ENCODE measurements around the gene KRTAP9-9.
"Not testable (repeated sequence)": the region's sequence is repeated elsewhere in the genome, so short reads cannot be mapped to it uniquely, and the experiment has no call there.

The KRTAP9-9 gene

DNA sequence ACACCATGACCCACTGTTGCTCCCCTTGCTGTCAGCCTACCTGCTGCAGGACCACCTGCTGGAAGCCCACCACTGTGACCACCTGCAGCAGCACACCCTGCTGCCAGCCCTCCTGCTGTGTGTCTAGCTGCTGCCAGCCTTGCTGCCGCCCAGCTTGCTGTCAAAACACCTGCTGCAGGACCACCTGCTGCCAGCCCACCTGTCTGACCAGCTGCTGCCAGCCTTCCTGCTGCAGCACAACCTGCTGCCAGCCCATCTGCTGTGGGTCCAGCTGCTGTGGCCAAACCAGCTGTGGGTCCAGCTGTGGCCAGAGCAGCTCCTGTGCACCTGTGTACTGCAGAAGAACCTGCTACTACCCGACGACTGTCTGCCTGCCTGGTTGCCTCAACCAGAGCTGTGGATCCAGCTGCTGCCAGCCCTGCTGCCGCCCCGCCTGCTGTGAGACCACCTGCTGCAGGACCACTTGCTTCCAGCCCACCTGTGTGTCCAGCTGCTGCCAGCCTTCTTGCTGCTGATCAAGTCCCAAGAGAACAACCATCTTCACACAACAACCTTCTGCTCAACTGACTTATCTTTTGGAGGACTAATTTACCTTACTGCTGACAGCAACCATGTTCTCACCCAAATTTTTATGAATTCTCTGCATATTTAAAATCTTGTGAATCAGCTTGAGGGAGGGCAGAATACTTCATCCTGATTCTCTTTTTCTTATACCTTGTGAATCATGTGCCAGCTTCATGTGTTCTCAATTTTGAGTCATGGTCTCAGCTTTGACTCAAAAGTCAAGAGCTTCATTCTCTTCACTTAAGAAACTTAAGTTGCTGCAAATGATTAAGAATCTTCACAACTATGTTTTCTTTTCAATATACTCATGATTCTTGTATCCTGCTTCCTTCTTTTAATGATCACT lies at the start of gene KRTAP9-9:
KRTAP9-9 (plus strand) TSS at position 4 of the 910 bp plus-strand sequence.
- DNase-seq (ENCODE audit: low read depth in 2 of 2, low spot score in 1 of 2): not testable (repeated sequence)

DNA sequence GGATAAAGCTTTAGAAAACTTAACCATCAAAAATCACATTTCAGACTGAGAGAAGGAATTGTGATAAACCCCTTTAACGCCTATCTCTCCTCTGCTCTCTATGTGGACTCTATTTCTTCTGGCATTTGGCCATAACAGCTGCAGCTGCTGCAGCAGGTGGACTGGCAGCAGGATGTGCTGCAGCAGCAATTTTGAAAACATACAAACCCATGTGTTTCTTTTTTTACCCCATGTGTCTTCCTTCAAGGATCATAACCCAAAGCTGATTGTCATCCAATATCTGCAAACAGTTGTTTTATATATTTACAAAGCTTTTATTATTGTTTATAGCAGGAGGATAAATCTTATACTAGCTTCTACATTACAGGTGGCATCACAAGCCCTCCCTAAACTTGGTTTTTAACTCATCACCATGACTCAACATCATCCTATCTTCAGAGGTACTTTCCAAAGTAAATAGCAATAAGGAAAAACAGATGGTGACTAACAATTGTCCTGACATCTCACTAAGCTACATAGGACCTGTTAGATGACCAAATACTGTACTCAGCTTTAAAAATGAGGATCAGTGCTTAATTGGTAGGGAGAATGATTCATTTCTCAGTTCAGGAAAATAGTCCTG lies 43.2 kb upstream of the KRTAP9-9 start:
- no peak for DNase-seq (ENCODE audit: low read depth in 2 of 2, low spot score in 1 of 2)

DNA sequence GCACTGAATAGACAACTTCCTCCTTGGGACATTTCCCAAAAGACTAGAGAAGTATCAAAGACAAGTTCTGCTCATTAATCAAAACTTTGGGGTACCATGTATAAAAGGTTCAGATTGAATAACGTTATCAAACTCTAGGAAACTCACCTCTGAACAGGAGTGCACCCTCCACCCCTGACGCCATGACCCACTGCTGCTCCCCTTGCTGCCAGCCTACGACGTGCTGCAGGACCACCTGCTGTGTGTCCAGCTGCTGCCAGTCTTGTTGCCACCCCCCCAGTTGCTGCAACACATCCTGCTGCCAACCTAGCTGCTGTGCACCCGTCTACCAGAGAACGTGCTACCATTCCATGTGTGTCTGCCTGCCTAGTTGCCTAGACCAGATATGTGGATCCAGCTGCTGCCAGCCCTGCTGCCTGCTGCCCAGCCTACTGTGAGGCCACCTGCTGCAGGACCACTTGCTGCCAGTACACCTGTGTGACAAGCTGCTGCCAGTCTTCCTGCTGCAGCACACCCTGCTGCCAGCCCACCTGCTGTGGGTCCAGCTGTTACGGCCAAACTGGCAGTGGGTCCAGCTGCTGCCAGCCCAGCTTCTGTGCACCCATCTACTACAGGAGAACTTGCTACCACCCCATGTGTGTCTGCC lies 42.5 kb upstream of the KRTAP9-9 start:
- no peak for DNase-seq (ENCODE audit: low read depth in 2 of 2, low spot score in 1 of 2)

DNA sequence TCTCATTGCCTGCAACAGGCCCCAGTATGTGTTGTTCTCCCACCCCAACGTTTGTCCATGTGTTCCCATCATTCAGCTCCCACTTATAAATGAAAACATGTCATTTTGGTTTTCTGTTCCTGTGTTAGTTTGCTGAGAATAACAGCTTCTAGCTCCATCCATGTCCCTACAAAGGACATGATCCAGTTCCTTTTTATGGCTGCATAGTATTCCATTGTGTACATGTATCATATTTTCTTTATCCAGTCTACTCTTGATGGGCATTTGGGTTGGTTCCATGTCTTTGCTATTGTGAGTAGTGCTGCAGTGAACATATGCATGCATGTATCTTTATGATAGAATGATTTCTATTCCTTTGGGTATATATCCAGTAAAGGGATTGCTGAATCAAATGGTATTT lies 39.5 kb upstream of the KRTAP9-9 start:
- DNase-seq (ENCODE audit: low read depth in 2 of 2, low spot score in 1 of 2): no peak

DNA sequence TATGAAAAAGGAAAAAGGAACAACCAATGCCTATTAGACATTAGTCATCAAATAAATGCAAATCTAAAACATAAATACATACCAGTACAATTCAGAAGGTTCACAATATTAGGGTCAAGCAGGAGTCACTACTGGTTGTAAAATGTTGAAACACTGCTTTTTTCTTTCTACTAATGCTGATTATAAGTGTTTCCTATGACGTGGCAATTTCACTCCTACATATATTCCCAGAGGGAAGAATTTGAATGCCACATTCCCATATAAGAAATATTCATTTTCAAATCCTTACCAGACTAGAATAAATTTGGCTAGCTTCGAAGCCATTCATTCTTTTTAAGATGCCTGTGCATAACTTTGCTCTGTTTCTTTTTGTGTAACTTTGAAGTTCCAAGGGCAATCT lies 31.4 kb upstream of the KRTAP9-9 start:
- DNase-seq (ENCODE audit: low read depth in 2 of 2, low spot score in 1 of 2): no peak

DNA sequence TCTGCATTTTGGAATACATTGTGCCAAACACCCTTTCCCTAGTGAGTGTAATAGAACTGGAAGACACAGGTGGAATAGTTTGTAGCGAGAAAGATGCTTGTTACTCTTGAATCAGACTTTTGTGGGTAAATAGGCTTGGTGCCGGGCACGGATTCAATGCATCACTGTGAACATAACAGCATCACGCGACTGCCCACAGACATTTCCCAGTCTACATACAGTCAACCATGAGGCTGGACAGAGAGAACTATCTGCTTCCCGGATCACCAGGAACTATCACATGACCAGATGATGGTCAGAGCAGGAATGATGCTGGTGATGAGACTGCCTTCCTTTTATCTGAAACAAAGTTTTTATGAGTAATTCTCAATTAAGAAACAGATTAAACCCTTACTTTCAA lies 29.1 kb upstream of the KRTAP9-9 start:
- DNase-seq (ENCODE audit: low read depth in 2 of 2, low spot score in 1 of 2): no peak

DNA sequence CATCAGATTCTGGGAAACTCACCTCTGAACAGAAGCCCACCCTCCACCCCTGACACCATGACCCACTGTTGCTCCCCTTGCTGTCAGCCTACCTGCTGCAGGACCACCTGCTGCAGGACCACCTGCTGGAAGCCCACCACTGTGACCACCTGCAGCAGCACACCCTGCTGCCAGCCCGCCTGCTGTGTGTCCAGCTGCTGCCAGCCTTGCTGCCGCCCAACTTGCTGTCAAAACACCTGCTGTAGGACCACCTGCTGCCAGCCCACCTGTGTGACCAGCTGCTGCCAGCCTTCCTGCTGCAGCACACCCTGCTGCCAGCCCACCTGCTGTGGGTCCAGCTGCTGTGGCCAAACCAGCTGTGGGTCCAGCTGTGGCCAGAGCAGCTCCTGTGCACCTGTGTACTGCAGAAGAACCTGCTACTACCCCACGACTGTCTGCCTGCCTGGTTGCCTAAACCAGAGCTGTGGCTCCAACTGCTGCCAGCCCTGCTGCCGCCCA lies 28.5 kb upstream of the KRTAP9-9 start, which contains the start of gene KRTAP9-2:
KRTAP9-2 (plus strand) TSS at position 51 of the 498 bp plus-strand sequence; CDS start at position 58, 7 bp downstream.
- DNase-seq (ENCODE audit: low read depth in 2 of 2, low spot score in 1 of 2): not testable (repeated sequence)

DNA sequence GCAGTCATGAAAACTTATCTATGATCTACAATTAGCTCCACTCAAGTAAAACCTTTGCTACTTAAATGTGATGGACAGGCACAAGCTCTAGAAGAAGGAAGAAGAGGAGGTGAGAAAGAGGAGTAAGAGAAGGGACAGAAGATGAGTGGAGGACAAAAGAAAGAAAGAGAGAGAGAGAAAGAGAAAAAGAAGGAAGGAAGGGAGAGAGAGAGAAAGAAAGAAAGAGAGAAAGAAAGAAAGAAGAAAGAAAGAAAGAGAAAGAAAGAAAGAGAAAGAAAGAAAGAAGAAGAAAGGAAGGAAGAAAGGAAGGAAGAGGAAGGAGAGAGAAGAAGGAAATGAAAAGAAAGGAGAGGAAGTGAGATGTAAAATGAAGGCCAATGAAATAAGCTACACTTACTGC lies 25.1 kb upstream of the KRTAP9-9 start:
- DNase-seq (ENCODE audit: low read depth in 2 of 2, low spot score in 1 of 2): no peak

DNA sequence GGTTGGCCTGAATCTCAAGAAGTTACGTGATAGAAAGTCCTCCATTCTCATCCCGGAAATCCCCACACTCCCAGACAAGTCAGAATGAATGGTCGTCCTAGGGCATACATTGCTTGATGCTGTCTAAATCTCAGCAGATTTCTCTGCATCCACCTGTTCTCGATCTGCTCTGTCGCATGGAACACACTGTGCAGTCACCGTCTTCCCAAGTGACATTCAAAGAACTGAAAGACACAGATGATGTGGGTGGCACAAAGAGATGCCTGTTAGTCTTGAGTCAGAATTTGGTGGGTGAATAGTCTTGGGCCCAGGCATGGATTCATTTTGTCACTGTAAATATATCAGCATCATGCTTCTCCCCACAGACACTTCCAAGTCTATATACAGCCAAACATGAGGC lies 23.5 kb upstream of the KRTAP9-9 start:
- DNase-seq (ENCODE audit: low read depth in 2 of 2, low spot score in 1 of 2): no peak

DNA sequence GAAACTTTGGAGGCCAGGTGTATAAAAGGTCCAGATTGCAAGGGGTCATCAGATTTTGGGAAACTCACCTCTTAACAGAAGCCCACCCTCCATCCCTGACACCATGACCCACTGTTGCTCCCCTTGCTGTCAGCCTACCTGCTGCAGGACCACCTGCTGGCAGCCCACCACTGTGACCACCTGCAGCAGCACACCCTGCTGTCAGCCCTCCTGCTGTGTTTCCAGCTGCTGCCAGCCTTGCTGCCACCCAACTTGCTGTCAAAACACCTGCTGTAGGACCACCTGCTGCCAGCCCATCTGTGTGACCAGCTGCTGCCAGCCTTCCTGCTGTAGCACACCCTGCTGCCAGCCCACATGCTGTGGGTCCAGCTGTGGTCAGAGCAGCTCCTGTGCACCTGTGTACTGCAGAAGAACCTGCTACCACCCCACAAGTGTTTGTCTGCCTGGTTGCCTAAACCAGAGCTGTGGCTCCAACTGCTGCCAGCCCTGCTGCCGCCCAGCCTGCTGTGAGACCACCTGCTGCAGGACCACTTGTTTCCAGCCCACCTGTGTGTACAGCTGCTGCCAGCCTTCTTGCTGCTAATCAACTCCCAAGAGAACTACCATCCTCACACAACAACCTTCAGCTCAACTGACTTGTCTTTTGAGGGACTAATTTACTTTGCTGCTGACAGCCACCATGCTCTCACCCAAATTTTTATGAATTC lies 22.6 kb upstream of the KRTAP9-9 start, which contains the start of gene KRTAP9-3:
KRTAP9-3 (plus strand) TSS at position 51 of the 707 bp plus-strand sequence; CDS start at position 104, 53 bp downstream.
- not testable (repeated sequence) for DNase-seq (ENCODE audit: low read depth in 2 of 2, low spot score in 1 of 2)

DNA sequence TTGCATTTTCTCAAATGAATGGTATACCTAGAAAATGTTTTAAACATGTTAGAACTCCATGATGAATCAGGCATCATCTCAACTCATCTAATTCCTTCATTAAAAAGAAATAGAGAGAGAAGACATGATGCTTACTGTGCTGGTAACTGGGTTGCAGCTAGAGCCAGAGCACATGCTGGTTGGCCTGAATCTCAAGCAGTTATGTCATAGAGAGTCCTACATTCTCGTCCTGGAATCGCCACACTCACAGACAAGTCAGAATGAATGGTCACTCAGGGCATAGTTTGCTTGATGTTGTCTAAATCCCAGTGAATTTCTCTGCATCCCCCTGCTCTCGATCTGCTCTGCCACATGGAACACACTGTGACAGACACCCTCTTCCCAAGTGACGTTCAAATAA lies 18.1 kb upstream of the KRTAP9-9 start:
- DNase-seq (ENCODE audit: low read depth in 2 of 2, low spot score in 1 of 2): not testable (repeated sequence)

DNA sequence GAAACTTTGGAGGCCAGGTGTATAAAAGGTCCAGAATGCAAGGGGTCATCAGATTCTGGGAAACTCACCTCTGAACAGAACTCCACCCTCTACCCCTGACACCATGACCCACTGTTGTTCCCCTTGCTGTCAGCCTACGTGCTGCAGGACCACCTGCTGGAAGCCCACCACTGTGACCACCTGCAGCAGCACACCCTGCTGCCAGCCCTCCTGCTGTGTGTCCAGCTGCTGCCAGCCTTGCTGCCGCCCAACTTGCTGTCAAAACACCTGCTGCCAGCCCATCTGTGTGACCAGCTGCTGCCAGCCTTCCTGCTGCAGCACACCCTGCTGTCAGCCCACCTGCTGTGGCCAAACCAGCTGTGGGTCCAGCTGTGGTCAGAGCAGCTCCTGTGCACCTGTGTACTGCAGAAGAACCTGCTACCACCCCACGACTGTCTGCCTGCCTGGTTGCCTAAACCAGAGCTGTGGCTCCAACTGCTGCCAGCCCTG lies 17.2 kb upstream of the KRTAP9-9 start, which contains the start of gene KRTAP9-8:
KRTAP9-8 (plus strand) TSS at position 51 of the 489 bp plus-strand sequence; CDS start at position 104, 53 bp downstream.
- not testable (repeated sequence) for DNase-seq (ENCODE audit: low read depth in 2 of 2, low spot score in 1 of 2)

DNA sequence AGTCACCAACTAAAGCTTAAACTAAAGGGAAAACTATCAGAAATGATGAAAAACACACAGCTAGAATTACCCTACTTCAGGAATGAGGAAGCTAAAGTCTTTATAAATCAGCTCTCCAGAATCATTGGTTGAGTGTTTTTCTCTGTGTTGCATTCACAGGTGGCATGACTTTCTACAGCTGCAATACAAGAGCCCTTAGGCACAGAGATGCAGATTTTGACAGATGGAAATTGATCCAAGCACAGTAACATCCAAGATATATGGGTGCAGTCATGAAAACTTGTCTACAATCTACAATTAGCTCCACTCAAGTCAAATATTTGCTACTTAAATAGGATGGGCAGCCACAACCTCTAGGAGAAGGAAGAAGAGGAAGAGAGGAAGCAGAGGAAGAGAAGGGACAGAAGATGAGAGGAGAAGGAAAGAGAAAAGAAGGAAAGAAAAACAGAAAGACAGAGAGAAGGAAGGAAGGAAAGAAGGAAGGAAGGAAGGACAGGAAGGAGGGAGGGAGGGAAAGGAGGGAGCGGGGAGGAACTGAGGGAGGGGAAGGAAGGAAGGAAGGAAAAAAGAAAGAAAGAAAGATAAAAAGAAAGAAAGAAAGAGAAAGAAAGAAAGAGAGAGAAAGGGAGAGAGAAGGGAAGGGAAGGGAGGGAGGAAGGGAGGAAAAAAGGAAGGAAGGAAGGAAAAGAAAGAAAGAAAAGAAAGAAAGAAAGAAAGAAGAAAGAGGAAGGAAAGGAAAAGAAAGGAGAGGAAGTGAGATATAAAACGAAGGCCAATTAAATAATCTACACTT lies 8.0 kb upstream of the KRTAP9-9 start:
- not testable (repeated sequence) for DNase-seq (ENCODE audit: low read depth in 2 of 2, low spot score in 1 of 2)

DNA sequence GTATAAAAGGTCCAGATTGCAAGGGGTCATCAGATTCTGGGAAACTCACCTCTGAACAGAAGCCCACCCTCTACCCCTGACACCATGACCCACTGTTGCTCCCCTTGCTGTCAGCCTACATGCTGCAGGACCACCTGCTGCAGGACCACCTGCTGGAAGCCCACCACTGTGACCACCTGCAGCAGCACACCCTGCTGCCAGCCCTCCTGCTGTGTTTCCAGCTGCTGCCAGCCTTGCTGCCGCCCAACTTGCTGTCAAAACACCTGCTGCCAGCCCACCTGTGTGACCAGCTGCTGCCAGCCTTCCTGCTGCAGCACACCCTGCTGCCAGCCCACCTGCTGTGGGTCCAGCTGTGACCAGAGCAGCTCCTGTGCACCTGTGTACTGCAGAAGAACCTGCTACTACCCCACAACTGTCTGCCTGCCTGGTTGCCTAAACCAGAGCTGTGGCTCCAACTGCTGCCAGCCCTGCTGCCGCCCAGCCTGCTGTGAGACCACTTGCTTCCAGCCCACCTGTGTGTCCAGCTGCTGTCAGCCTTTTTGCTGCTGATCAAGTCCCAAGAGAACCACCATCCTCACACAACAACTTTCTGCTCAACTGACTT lies 5.4 kb upstream of the KRTAP9-9 start, which contains the start of gene KRTAP9-4:
KRTAP9-4 (plus strand) TSS at position 51 of the 604 bp plus-strand sequence; CDS start at position 85, 34 bp downstream.
- not testable (repeated sequence) for DNase-seq (ENCODE audit: low read depth in 2 of 2, low spot score in 1 of 2)

DNA sequence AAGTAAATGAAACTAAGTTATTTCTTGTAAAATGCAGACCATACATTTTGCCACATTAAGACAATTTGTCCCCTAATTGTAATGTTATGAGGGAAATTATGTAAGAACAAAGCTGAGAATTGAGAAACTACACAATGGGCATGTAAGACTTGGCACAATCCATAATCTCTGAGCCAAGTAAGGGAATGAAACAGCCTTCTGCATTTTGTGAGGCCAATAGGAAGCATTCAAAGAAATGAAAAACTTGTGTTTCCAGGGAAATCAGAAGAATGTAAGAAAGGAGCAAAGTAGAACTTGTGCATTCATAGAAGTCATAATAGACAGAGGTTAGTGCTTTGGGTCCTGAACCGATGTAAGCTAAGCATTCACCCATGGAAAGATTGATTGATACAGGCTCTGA lies 3.9 kb upstream of the KRTAP9-9 start:
- DNase-seq (ENCODE audit: low read depth in 2 of 2, low spot score in 1 of 2): no peak

DNA sequence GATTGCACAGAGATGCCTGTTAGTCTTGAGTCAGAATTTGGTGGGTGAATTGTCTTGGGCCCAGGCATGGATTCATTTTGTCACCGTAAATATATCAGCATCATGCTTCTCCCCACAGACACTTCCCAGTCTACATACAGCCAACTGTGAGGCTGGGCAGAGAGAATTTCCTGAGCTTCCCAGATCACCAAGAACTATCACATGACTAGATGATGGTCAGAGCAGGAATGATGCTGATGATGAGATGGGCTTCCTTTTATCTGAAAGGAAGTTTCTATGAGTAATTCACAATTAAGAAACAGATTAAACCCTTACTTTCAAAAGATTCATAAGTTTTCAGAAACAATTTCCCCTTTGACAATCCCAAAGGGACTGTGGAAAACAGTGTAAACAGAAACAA lies 323 bp upstream of the KRTAP9-9 start:
- no peak for DNase-seq (ENCODE audit: low read depth in 2 of 2, low spot score in 1 of 2)

DNA sequence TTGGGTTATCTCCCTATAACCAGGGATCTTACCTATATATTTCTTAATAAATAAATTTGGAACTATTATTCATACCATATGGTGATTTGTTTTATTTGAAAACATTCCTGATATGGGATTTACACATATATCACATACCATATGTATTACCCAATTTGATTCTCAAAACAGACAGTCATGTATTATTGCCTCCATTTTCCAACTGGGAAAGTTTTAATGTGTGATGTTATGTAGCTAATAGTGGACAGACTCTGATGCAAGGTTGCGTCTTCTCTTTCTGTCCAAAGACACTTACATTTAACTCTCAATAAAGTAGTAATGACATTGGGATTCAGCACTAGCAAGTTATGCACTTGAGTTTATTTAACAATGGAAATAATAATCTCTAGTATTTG lies 1.1 kb downstream of the KRTAP9-9 start:
- no peak for DNase-seq (ENCODE audit: low read depth in 2 of 2, low spot score in 1 of 2)

DNA sequence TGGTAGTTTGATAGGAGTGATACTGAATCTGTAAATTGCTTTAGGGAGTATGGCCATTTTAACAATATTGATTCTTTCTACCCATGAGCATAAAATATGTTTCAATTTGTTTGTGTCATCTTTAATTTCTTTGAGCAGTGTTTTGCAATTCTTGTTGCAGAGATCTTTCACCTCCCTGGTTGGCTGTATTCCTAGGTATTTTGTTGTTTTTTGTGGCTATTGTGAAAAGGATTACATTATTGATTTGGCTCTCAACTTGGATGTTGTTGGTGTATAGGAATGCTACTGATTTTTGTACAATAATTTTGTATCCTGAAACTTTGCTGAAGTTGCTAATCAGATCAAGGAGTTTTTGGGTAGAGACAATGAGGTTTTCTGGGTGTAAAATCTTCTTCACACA lies 3.2 kb downstream of the KRTAP9-9 start:
- no peak for DNase-seq (ENCODE audit: low read depth in 2 of 2, low spot score in 1 of 2)

DNA sequence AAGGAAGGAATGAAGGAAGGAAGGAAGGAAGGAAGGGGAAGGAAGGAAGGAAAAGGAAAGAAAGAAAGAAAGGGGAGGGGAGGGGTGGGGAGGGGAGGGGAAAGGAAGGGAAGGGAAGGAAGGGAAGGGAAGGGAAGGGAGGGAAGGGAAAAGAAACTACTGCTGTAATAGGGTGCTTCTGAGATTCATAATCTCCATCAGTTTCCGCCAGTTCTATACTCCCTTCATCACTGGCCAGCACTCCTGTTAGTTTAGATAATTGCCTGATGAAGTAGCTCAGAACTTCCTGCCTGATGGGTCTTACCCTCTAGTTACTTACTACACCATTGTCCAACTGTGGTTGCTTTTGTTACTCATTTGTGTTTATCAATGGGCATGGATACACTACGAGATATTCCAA lies 8.0 kb downstream of the KRTAP9-9 start:
- DNase-seq (ENCODE audit: low read depth in 2 of 2, low spot score in 1 of 2): no peak
